GM12873 (cell line): Measurements from ENCODE around the gene PHYHD1.

Experiments
- CTCF ChIP-seq: IDR thresholded peaks from 2 replicates; pipeline ENCODE4 v1.5.1; 2012; ENCODE audit warnings: low read depth, mild to moderate bottlenecking, moderate library complexity, low read length, control low read depth; ENCODE audit not compliant: insufficient read depth; ENCODE audit errors: missing control alignments

Gene PHYHD1

GRCh38 chr9:128894764-128895163 lies 26.0 kb upstream of the PHYHD1 start:
- no peak for TF ChIP-seq CTCF

- TF ChIP-seq CTCF = no peak
Measured at GRCh38 chr9:128895556-128895955, 25.2 kb upstream of the PHYHD1 start.

GRCh38 chr9:128898382-128898781 lies 22.4 kb upstream of the PHYHD1 start:
- TF ChIP-seq CTCF = no peak

GRCh38 chr9:128898845-128899565 lies 21.8 kb upstream of the PHYHD1 start:
- TF ChIP-seq CTCF = no peak

- no peak for TF ChIP-seq CTCF
Measured at GRCh38 chr9:128899566-128900322, 21.0 kb upstream of the PHYHD1 start.

- TF ChIP-seq CTCF = no peak
Measured at GRCh38 chr9:128901379-128901778, 19.4 kb upstream of the PHYHD1 start.

- no peak for TF ChIP-seq CTCF
Measured at GRCh38 chr9:128901822-128902221, 19.0 kb upstream of the PHYHD1 start.
